ENCODE results near the gene SLC19A1.

Gene SLC19A1

DNA sequence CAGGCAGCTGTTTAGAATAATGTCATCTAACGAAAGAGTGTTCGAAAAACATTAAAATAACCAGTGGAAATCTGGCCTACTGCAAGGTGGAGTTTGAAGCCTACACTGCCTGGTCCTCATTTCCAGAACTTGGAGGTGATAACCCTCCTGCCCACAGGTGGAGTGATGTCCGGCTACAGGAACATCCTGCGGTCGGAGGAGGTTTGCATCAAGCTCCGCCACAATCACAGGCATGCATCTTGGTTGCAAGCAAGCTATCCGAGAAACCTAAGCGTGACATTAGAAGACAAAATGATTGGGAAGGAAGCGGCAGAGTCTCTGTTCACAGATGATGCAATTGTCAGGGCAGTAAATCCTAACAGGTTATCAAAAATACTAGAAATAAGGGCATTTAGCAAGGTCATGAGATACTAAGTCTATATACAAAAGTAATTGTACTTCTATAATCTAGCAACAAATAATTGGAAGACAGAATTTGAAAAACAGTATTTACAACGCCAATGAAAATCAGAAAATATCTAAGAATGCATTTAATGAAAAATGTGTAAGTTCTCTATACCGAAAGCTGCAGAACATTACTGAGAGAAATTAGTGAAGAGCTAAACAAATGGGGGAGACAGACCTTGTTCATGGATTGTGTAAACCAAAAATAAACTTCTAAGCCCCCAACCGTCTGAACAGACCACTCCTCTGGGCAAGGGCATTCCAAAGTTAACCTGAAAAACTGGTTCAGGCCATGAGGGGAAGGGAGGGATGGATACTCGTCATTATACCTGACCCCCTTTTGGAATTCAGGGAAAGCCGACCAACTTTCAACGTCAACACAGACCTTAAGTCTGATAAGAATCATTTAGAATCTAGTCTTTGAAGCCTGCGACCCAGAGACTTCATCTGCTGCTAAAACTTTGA is 4.7 kb upstream of the SLC19A1 start:
- DNase-seq (ENCODE audit: low read depth), result no peak
- no peak overlapping the region for H3K4me3 ChIP-seq (ENCODE audit: low read depth, low read length)
- TF ChIP-seq, protein P1, sequence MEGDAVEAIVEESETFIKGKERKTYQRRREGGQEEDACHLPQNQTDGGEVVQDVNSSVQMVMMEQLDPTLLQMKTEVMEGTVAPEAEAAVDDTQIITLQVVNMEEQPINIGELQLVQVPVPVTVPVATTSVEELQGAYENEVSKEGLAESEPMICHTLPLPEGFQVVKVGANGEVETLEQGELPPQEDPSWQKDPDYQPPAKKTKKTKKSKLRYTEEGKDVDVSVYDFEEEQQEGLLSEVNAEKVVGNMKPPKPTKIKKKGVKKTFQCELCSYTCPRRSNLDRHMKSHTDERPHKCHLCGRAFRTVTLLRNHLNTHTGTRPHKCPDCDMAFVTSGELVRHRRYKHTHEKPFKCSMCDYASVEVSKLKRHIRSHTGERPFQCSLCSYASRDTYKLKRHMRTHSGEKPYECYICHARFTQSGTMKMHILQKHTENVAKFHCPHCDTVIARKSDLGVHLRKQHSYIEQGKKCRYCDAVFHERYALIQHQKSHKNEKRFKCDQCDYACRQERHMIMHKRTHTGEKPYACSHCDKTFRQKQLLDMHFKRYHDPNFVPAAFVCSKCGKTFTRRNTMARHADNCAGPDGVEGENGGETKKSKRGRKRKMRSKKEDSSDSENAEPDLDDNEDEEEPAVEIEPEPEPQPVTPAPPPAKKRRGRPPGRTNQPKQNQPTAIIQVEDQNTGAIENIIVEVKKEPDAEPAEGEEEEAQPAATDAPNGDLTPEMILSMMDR (conservative IDR thresholded peaks at IDR 0.05; ENCODE audit: low read depth, low read length), result no peak

DNA sequence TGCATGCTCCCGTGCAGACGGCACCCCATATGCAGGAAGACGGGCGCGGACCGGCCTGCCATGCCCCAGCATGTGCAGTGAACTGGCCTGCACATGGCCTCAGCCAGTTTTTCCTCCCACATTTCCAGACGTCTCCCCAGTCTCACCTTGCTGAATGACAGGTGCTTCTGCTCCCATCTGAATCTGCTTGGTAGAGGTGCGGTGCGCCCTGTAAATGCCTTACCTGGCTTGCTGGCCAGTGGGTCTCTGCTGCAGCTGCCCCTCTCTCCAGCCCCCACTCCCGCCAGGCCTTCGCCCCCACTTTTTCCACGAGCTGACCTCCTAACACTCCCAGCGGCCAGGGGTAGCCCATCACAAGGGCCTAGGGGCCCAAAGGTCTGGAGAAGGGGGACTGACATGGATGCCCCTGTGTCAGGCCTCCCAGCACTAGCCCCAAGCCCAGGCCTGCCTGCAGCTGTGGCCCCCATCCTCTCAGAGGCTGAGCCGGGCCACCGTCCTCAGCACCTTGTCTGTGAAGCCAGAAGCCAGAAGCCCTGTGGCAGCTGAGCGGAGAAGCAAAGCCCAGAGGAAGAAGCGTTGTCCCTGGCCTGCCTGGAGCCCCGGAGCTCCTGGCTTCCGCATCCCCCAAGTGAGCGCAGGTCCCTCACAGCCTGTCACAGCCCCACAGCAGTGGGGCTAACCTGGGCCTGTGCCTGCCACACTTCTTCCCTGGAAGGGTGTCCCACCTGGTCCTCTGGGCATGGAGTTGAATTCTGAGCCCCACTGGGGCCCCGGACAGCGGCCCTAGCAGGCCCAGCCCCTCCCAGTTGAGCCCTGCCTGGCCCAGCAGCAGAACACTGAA is 3.7 kb upstream of the SLC19A1 start:
- no peak for DNase-seq (ENCODE audit: low read depth)
- TF ChIP-seq, protein P1 (conservative IDR thresholded peaks at IDR 0.05; ENCODE audit: low read depth, low read length), result no peak
- H3K4me3 ChIP-seq (ENCODE audit: low read depth, low read length), result no peak overlapping the region

DNA sequence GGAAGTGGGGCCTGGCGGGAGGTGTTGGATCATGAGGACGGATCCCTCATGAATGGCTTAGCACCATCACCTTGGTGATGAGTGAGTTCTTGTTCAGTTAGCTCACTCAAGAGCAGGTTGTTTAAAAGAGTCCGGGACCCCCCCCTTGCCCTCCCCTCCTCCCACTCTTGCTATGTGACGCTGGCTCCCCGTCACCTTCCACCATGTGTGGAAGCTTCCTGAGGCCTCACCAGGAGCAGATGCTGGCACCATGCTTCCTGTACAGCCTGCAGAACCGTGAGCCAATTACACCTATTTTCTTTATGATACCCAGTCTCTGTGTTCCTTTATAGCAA is 3.0 kb upstream of the SLC19A1 start:
- DNase-seq (ENCODE audit: low read depth), result no peak
- H3K4me3 ChIP-seq (ENCODE audit: low read depth, low read length), result no peak overlapping the region
- TF ChIP-seq, protein P1 (conservative IDR thresholded peaks at IDR 0.05; ENCODE audit: low read depth, low read length), result no peak

DNA sequence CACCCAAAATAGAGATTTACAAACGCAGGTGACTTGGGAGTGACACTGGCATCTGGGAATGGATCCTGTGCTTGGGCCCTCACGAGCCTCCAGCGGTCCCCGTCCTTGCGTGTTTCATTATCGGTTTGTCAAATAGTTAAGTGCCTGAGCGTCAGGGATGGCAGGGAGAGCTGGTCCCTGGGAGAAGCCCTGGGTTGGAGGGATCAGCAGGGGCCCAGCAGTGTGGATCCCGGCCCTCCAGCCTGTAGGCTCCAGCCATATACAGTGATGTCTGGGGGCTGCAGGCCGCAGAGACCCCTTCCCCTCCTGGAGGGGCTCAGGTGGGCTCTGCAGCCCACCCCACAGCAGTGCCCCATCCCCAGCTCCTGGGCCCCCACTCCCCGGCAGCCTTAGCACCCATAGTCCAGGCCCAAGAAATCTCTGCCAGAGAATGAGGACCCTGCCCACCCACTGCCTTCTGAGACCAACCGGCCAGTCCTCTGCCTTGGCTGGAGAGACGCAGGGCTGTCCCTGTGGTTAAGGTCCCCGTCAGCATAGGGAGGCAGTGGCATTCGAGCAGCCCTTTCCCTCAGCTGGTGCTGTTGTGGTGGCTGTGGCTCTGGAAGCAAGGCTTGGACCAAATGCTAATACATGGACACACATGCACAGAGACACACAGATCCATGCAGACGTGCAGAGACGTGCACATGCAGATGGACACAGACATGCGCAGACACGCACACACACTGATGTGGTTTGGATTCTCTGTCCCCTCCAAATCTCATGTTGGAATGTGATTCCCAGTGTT is 2.4 kb upstream of the SLC19A1 start:
- H3K4me3 ChIP-seq (ENCODE audit: low read depth, low read length), result no peak overlapping the region
- no peak for DNase-seq (ENCODE audit: low read depth)

DNA sequence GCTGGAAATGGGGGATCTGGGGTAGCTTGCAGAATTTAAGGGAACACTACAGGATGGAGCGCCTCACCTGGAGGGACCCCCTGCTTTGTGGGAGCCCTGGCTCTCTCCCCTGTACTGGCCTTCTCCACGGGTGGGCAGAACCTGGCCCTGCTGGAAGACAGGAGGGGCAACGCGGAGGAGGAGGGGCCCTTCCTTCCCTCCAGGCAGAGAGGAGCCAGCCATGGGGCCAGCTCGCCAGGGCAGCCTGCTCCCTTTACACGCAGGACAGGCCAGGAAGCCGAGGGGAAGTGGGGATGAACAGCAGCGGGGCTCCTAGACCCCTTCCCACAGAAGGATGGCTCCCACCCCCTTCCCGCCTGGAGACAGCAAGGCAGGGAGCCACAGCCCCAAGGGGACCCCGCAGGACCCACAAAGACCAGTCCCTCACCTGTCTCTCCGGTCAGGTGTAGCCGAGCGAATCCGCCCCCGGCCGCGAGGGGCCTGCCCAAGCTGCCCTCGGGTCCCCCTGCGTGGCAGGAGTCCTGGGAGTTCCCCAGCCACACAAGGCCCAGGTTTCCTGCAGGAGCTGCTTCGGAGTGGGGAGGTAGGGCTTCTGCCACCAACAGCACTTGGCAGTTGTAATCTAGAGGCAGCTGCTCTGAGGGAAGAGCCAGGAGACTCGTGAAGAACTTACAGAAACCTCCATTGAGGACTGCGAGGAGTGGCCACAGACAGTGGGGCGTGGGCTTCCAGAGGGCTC is 1.6 kb upstream of the SLC19A1 start:
- no peak for DNase-seq (ENCODE audit: low read depth)
- TF ChIP-seq, protein P1 (conservative IDR thresholded peaks at IDR 0.05; ENCODE audit: low read depth, low read length), result no peak
- H3K4me3 ChIP-seq (ENCODE audit: low read depth, low read length), result no peak overlapping the region

More for the DNA sequence above, 2.4 kb upstream of the SLC19A1 start:
- TF ChIP-seq, protein P1 (conservative IDR thresholded peaks at IDR 0.05; ENCODE audit: low read depth, low read length), result no peak

DNA sequence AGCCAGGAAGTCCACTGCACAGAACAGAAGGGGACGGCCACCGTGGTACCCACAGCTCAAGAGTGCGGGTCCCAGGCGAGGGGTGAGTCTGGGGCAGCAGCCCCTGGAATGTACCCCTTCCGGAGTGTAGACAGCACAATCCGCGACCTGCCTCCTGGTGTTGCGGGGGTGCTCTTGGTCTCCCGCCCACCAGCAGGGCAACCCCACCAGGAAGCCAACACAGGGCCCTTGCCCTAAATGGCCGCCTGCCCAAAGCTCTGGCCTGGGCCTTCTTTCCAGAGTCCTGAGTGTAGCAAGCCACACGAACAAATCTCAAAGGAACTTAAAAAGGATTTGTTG is 1.1 kb upstream of the SLC19A1 start:
- no peak for DNase-seq (ENCODE audit: low read depth)
- TF ChIP-seq, protein P1 (conservative IDR thresholded peaks at IDR 0.05; ENCODE audit: low read depth, low read length), result no peak
- H3K4me3 ChIP-seq (ENCODE audit: low read depth, low read length), result no peak overlapping the region

Data from choroid plexus epithelial cell (primary cell).